ENCODE data around the gene RDH8. TPM values are rescaled to one million over a fixed set of nuclear protein-coding genes. Genes with fewer than 3 reads are reported as not detected.
A peak's percentile ranks its signal among the peaks of the same experiment; 100 is the strongest.

Gene RDH8
- total and polyA plus RNA-seq, 2 of the 8 experiments (the other 6 are each of a cell fraction or from before 2014, with no cell fraction given), result 0.38 TPM; not detected in 1

- no peak overlapping the region for H3K14ac ChIP-seq (ENCODE audit: insufficient read length)
- DNase-seq (ENCODE audit: low read depth in 1 of 2, low spot score in 2 of 2) (peak; percentile 49 to 83), FAIRE-seq (no peak)
- H2BK120ac ChIP-seq (replicated peaks; ENCODE audit: low read depth, low read length), result no peak overlapping the region
- H3K9ac ChIP-seq (replicated peaks in 1 of 4; ENCODE audit: extremely low read depth in 1 of 4, low read depth in 3 of 4, low read length in 3 of 4), result no peak overlapping the region
- H3K4me2 ChIP-seq (ENCODE audit: insufficient read depth in 1 of 2, low read depth in 2 of 2, low read length in 2 of 2), result peak overlapping the region; percentile 66 to 68
- peak overlapping the region; percentile 4 to 56 (median 42); a peak in 7 of 8 replicates for H3K4me3 ChIP-seq (ENCODE audit: extremely low read depth in 1 of 4, insufficient read depth in 2 of 4, low read depth in 3 of 4, low read length in 4 of 4)
- no peak overlapping the region for H4K5ac ChIP-seq (ENCODE audit: insufficient read length, low read depth, low read length)
- no peak overlapping the region for H3K56ac ChIP-seq (replicated peaks; ENCODE audit: insufficient read length, low read depth, low read length)
- H3K27ac ChIP-seq (ENCODE audit: low read depth, low read length), result no peak overlapping the region
- H4K8ac ChIP-seq (ENCODE audit: extremely low read depth, insufficient read depth, low read length), result no peak overlapping the region
- peaks cover 0 to 10% (median 7%) of the 10 kb centered on the region in 4 experiments; a peak in 6 of 7 replicates for H3K27me3 ChIP-seq (replicated peaks in 1 of 4; ENCODE audit: control insufficient read depth in 3 of 4, extremely low read depth in 1 of 4, insufficient read depth in 3 of 4, low read length in 3 of 4)
- H3K79me2 ChIP-seq (ENCODE audit: control insufficient read depth in 1 of 2, insufficient read depth in 2 of 2, low read length in 2 of 2), result no peaks in the 10 kb centered on the region
- H2BK15ac ChIP-seq (ENCODE audit: low read length), result no peak overlapping the region
- 4% methylated on average over 9 of the region's 29 CpGs; no CpG with 5 or more reads in 1 of the 2 experiments for WGBS, 2 experiments (ENCODE audit: extremely low coverage in 1 of 2, insufficient coverage in 1 of 2, insufficient read length in 1 of 2, insufficient replicate concordance in 2 of 2, low coverage in 1 of 2, low lambda C conversion rate in 2 of 2, missing lambda C conversion rate in 1 of 2)
- H3K23me2 ChIP-seq (ENCODE audit: low read depth, low read length), result peaks cover 11% of the 10 kb centered on the region; the same call in 1 of the 2 replicates
- H3K79me1 ChIP-seq (ENCODE audit: low read depth, low read length), result no peaks in the 10 kb centered on the region
- H3K4me1 ChIP-seq (replicated peaks in 1 of 4; ENCODE audit: control insufficient read depth in 3 of 4, insufficient read depth in 4 of 4, low read length in 3 of 4), result peaks cover 0 to 9% (median 0%) of the 10 kb centered on the region in 4 experiments; a peak in 2 of 7 replicates
- no peak overlapping the region for H3K4ac ChIP-seq (replicated peaks; ENCODE audit: insufficient read length, low read depth, low read length)
- H4K20me1 ChIP-seq (replicated peaks in 1 of 2; ENCODE audit: control insufficient read depth in 1 of 2, insufficient read depth in 2 of 2, low read length in 2 of 2), result no peaks in the 10 kb centered on the region
- H2BK20ac ChIP-seq (ENCODE audit: low read length), result peak overlapping the region; percentile 86; the same call in 1 of the 2 replicates
- CTCF ChIA-PET (ENCODE audit: partially characterized antibody), result interaction anchor here (0.5 to 5.7 kb wide), 6 partner anchors 14 to 34 kb away, joined by 3 to 44 read pairs (median 14); no protein-coding TSS in a partner anchor
- peak overlapping the region; percentile 50; the same call in 1 of the 2 replicates for H2BK12ac ChIP-seq (ENCODE audit: low read depth, low read length)
- peak overlapping the region; percentile 71 for H3K18ac ChIP-seq (ENCODE audit: extremely low read depth, low read length)
- H3K9me3 ChIP-seq (ENCODE audit: insufficient read depth in 2 of 2, low read depth in 1 of 2, low read length in 1 of 2), result no peaks in the 10 kb centered on the region
- H4K91ac ChIP-seq (replicated peaks; ENCODE audit: insufficient read length, low read length), result no peak overlapping the region
- H2BK5ac ChIP-seq (ENCODE audit: low read depth, low read length), result 0 out of 2 replicates have a peak overlapping the region, but pooled peaks have one; percentile 24
- POLR2A ChIA-PET (ENCODE audit: partially characterized antibody), result interaction anchor here (0.7 to 1.5 kb wide), 3 partner anchors 9 to 31 kb away, joined by 3 to 5 read pairs (median 3); no protein-coding TSS in a partner anchor
- peak overlapping the region; percentile 87 for H2AFZ ChIP-seq (ENCODE audit: low read length)
- H2AK5ac ChIP-seq (ENCODE audit: low read depth, low read length), result no peak overlapping the region
- no peaks in the 10 kb centered on the region for H3K36me3 ChIP-seq (ENCODE audit: control insufficient read depth in 2 of 4, insufficient read depth in 4 of 4, low read length in 3 of 4)
- H3K23ac ChIP-seq (ENCODE audit: insufficient read length), result no peak overlapping the region
- TF ChIP-seq CBX5 (IDR thresholded peaks at IDR 0.05; ENCODE audit: low read depth, low read length), result no peak
- TF ChIP-seq TAF1 (IDR thresholded peaks at IDR 0.05; ENCODE audit: low read depth, low read length), result no peak
- TF ChIP-seq FOSL1 (IDR thresholded peaks at IDR 0.05; ENCODE audit: insufficient read depth, low read depth, low read length), result no peak
- TF ChIP-seq CREB1 (IDR thresholded peaks at IDR 0.05), result no peak
- TF ChIP-seq TBP (IDR thresholded peaks at IDR 0.05; ENCODE audit: low read depth, low read length), result peak; percentile 30; the same call in 1 of the 2 replicates
- 0 out of 3 replicates have a peak, but pooled peaks of 1 of the 2 experiments have one; percentile 29 for TF ChIP-seq POLR2A (IDR thresholded peaks at IDR 0.05; ENCODE audit: control extremely low read depth in 1 of 2, low read depth in 2 of 2, low read length in 2 of 2)
- peak; percentile 73 for TF ChIP-seq ASH2L (IDR thresholded peaks at IDR 0.05; ENCODE audit: low read length)
- TF ChIP-seq NRF1 (IDR thresholded peaks at IDR 0.05; ENCODE audit: low read depth, low read length), result peak; percentile 67
- TF ChIP-seq, protein P1, sequence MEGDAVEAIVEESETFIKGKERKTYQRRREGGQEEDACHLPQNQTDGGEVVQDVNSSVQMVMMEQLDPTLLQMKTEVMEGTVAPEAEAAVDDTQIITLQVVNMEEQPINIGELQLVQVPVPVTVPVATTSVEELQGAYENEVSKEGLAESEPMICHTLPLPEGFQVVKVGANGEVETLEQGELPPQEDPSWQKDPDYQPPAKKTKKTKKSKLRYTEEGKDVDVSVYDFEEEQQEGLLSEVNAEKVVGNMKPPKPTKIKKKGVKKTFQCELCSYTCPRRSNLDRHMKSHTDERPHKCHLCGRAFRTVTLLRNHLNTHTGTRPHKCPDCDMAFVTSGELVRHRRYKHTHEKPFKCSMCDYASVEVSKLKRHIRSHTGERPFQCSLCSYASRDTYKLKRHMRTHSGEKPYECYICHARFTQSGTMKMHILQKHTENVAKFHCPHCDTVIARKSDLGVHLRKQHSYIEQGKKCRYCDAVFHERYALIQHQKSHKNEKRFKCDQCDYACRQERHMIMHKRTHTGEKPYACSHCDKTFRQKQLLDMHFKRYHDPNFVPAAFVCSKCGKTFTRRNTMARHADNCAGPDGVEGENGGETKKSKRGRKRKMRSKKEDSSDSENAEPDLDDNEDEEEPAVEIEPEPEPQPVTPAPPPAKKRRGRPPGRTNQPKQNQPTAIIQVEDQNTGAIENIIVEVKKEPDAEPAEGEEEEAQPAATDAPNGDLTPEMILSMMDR (IDR thresholded peaks at IDR 0.05; ENCODE audit: control extremely low read depth in 1 of 3, insufficient read depth in 1 of 3, low read depth in 1 of 3, low read length in 3 of 3), result peak in 2 of 3 experiments; percentile 27; a peak in 2 of 4 replicates
- TF ChIP-seq JUN (IDR thresholded peaks at IDR 0.05; ENCODE audit: low read depth, low read length), result no peak
- TF ChIP-seq MAX (IDR thresholded peaks at IDR 0.05), result peak; percentile 89
Observed at GRCh38 chr19:9966448-9966847, 46.8 kb upstream of the RDH8 start.

Data from H1 (cell line).